Measurements from ENCODE around the gene RNF112. TPM values are rescaled to one million over a fixed set of nuclear protein-coding genes. Genes with fewer than 3 reads are reported as not detected.
"Not testable (repeated sequence)": the region's sequence is repeated elsewhere in the genome, so short reads cannot be mapped to it uniquely, and the experiment has no call there.

RNF112 gene
- total RNA-seq, 4 donors from 2014 or later: 1.4 to 7.6 (median 2.6) TPM

DNA sequence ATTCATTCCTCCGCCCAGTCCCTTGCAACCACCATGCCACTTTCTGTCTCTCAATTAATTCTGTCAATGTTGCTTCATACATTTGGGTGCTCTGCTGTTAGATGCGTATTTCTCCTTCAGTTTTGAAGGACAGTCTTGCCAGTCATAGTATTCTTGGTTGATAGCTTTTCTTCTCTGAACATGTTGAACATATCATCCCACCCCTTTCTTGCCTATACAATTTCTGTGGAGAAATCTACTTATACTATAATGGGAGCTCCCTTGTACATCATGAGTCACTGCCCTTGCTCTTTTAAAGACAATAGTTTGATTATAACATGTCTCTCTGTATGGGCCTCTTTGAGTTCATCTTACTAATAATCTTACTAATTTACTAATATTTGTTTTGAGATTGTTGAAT lies 34.1 kb downstream of the RNF112 start:
- 100% methylated on average over 2 of the region's 2 CpGs for WGBS, 2 donors (ENCODE audit: low coverage in 1 of 2)
- ATAC-seq: no peak
- H3K27ac ChIP-seq: no peak overlapping the region
- no peaks in the 10 kb centered on the region for H3K36me3 ChIP-seq
- TF ChIP-seq, protein P1, sequence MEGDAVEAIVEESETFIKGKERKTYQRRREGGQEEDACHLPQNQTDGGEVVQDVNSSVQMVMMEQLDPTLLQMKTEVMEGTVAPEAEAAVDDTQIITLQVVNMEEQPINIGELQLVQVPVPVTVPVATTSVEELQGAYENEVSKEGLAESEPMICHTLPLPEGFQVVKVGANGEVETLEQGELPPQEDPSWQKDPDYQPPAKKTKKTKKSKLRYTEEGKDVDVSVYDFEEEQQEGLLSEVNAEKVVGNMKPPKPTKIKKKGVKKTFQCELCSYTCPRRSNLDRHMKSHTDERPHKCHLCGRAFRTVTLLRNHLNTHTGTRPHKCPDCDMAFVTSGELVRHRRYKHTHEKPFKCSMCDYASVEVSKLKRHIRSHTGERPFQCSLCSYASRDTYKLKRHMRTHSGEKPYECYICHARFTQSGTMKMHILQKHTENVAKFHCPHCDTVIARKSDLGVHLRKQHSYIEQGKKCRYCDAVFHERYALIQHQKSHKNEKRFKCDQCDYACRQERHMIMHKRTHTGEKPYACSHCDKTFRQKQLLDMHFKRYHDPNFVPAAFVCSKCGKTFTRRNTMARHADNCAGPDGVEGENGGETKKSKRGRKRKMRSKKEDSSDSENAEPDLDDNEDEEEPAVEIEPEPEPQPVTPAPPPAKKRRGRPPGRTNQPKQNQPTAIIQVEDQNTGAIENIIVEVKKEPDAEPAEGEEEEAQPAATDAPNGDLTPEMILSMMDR (IDR thresholded peaks at IDR 0.05): no peak
- peaks cover 20 to 35% (median 21%) of the 10 kb centered on the region in 3 donors for H3K4me1 ChIP-seq
- no peaks in the 10 kb centered on the region for H3K9me3 ChIP-seq
- H3K4me3 ChIP-seq: no peak overlapping the region
- H3K27me3 ChIP-seq: no peaks in the 10 kb centered on the region

GRCh38 chr17:19446577-19446976 lies 35.5 kb downstream of the RNF112 start:
- Histone ChIP-seq H3K27ac (peak overlapping the region; percentile 83 to 97 (median 88)), H3K4me1 (peaks cover 20 to 35% (median 21%) of the 10 kb centered on the region in 3 donors)
- not testable (repeated sequence) for H3K4me3 ChIP-seq, H3K36me3 ChIP-seq, H3K27me3 ChIP-seq, ATAC-seq, H3K9me3 ChIP-seq
- 24 to 71% methylated on average over 2 to 10 of the region's 26 CpGs for WGBS, 2 donors (ENCODE audit: low coverage in 1 of 2)

DNA sequence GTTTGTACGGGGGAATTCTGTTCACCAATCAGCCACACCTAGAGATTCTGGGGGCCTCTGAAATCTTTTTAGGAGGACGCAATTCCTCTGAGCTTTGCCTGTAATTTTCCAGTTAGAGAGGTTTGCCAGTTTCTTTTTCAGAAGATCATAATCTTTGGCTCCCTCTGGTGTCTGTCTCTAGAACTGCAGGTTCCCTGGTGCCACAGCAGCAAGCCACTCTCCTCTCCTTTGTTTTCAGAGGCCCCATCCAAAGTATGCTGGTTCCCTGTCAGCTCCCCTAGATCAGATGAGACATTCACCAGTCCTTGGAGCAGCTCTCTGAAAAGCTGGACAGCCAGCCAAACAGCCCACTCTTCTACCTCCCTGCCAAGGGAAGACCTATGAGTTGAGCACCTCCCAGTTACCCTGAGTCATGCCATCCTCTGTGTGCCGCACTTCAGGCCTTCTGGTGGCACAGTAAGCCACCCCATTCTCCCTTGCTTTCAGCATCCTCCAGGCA lies 36.1 kb downstream of the RNF112 start:
- H3K36me3 ChIP-seq: no peaks in the 10 kb centered on the region
- H3K9me3 ChIP-seq: no peaks in the 10 kb centered on the region
- ATAC-seq: peak; percentile 57
- H3K4me3 ChIP-seq: no peak overlapping the region
- TF ChIP-seq EP300 (IDR thresholded peaks at IDR 0.05): no peak
- TF ChIP-seq, protein P1 (IDR thresholded peaks at IDR 0.05): peak; percentile 95 to 99 (median 98)
- TF ChIP-seq POLR2A (IDR thresholded peaks at IDR 0.05): no peak
- TF ChIP-seq POLR2AphosphoS5 (IDR thresholded peaks at IDR 0.05): peak; percentile 45
- peaks cover 20 to 35% (median 21%) of the 10 kb centered on the region in 3 donors for H3K4me1 ChIP-seq
- H3K27ac ChIP-seq: peak overlapping the region; percentile 83 to 97 (median 88)
- H3K27me3 ChIP-seq: no peaks in the 10 kb centered on the region
- WGBS, 2 donors (ENCODE audit: low coverage in 1 of 2): 0 to 22% methylated on average over 2 to 3 of the region's 3 CpGs

GRCh38 chr17:19448341-19449268 lies 37.6 kb downstream of the RNF112 start:
- no peak for TF ChIP-seq POLR2A (IDR thresholded peaks at IDR 0.05)
- peak; percentile 81 for TF ChIP-seq POLR2AphosphoS5 (IDR thresholded peaks at IDR 0.05)
- TF ChIP-seq, protein P1 (IDR thresholded peaks at IDR 0.05): peak in 1 of 4 experiments; percentile 12
- Histone ChIP-seq H3K36me3 (no peaks in the 10 kb centered on the region), H3K27me3 (no peaks in the 10 kb centered on the region), H3K4me1 (peaks cover 20 to 35% (median 21%) of the 10 kb centered on the region in 3 donors), H3K9me3 (no peaks in the 10 kb centered on the region), H3K4me3 (no peak overlapping the region), H3K27ac (peak overlapping the region; percentile 83 to 97 (median 88))
- ATAC-seq: peak; percentile 88
- 16 to 18% methylated on average over 3 to 7 of the region's 8 CpGs for WGBS, 2 donors (ENCODE audit: low coverage in 1 of 2)

DNA sequence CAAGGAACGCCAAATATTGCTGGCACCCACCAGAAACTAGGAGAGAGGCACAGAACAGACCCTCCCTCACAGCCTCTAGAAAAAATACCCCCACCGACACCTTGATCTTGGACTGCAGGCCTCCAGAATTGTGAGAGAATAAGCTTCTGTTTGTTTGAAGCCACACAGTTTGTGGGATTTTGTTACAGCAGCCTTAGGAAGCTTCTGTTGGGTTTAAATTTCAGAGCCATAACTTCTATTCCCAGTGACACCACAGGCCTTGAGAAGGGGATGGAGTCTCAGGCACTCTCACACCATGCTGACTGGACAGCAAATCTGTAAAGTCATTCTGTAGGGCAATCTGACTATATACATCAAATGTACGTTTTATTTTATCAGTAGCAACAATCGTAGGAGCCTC lies 38.6 kb downstream of the RNF112 start:
- ATAC-seq: no peak
- no peak overlapping the region for H3K4me3 ChIP-seq
- no peaks in the 10 kb centered on the region for H3K36me3 ChIP-seq
- 96% methylated on average over 3 of the region's 4 CpGs for WGBS, 2 donors (ENCODE audit: low coverage in 1 of 2)
- H3K27ac ChIP-seq: peak overlapping the region in 3 of 4 donors; percentile 83 to 88 (median 88)
- H3K27me3 ChIP-seq: no peaks in the 10 kb centered on the region
- TF ChIP-seq POLR2AphosphoS5 (IDR thresholded peaks at IDR 0.05) (no peak), POLR2A (IDR thresholded peaks at IDR 0.05) (no peak), EP300 (IDR thresholded peaks at IDR 0.05) (no peak)
- TF ChIP-seq, protein P1 (IDR thresholded peaks at IDR 0.05): no peak
- H3K9me3 ChIP-seq: no peaks in the 10 kb centered on the region
- H3K4me1 ChIP-seq: peaks cover 20 to 35% (median 21%) of the 10 kb centered on the region in 3 donors
